K562 (cell line): Measurements from ENCODE around the gene ILDR1.

Source experiments
- CGGBP1 ChIP-seq: fragments of 250-450 bp; sonication (Bioruptor Pico); IDR thresholded peaks from 2 replicates; pipeline ENCODE4 v1.9.0; 2021; ENCODE audit warnings: mild to moderate bottlenecking
- E2F8 ChIP-seq: fragments of 450-650 bp; IDR thresholded peaks from 2 replicates; pipeline ENCODE4 v1.7.1; 2018; ENCODE audit warnings: mild to moderate bottlenecking, low read depth; ENCODE audit not compliant: partially characterized antibody
- ELF4 ChIP-seq: fragments of 450-650 bp; formaldehyde crosslinking; IDR thresholded peaks from 2 replicates; pipeline ENCODE4 v1.4.0; 2022; ENCODE audit warnings: missing genetic modification characterization
- HNRNPL ChIP-seq: fragments of 200-400 bp; formaldehyde crosslinking; IDR thresholded peaks from 2 replicates; pipeline ENCODE4 v1.6.1; 2017; ENCODE audit warnings: low read depth, mild to moderate bottlenecking, low read length
- MXI1 ChIP-seq: IDR thresholded peaks from 2 replicates; pipeline ENCODE4 v1.6.1; 2011; ENCODE audit warnings: low read depth, mild to moderate bottlenecking, improper control_type of control experiment, low read length
- NR2C2 ChIP-seq, 2 experiments: fragments of 200-800 bp in 1 of 2; sonication (Bioruptor generic) in 1 of 2; sonication (generic) in 1 of 2; formaldehyde crosslinking in 1 of 2; IDR thresholded peaks; 2 replicates each; pipeline versions ENCODE4 v1.6.1 to v1.8.0; 2016 to 2022; ENCODE audit warnings: mild to moderate bottlenecking in 1 of 2, missing compliant biosample characterization in 1 of 2, missing genetic modification characterization in 1 of 2, missing genetic modification reagents in 1 of 2
- RBM22 ChIP-seq: fragments of 200-400 bp; formaldehyde crosslinking; IDR thresholded peaks from 2 replicates; pipeline ENCODE4 v1.6.1; 2018; ENCODE audit warnings: low read length, low read depth; ENCODE audit not compliant: poor library complexity, severe bottlenecking
- YY1 ChIP-seq, 3 experiments: IDR thresholded peaks; 2 replicates each; pipeline ENCODE4 v1.6.1; 2011; ENCODE audit warnings: low read length in 2 of 3, mild to moderate bottlenecking in 2 of 3, moderate library complexity in 2 of 3, borderline replicate concordance in 1 of 3, control low read depth in 1 of 3, low read depth in 1 of 3; ENCODE audit not compliant: insufficient read depth in 3 of 3, insufficient replicate concordance in 2 of 3, control insufficient read depth in 1 of 3, insufficient read length in 1 of 3; ENCODE audit errors: extremely low read depth in 1 of 3
- ZNF280B ChIP-seq: fragments of 250-450 bp; sonication (Bioruptor Pico); IDR thresholded peaks from 2 replicates; pipeline ENCODE4 v1.5.1; 2021; ENCODE audit warnings: mild to moderate bottlenecking
- ZNF655 ChIP-seq: fragments of 250-450 bp; sonication (Bioruptor Pico); IDR thresholded peaks from 2 replicates; pipeline ENCODE4 v1.5.0; 2021

GRCh38 chr3:122066331-122067213, 44.5 kb upstream of the ILDR1 start:
- no peak for TF ChIP-seq E2F8
- no peak for TF ChIP-seq ZNF655 (CRISPR knock-in tag)
- no peak for TF ChIP-seq ZNF280B (CRISPR knock-in tag)
- no peak for TF ChIP-seq CGGBP1 (CRISPR knock-in tag)
- TF ChIP-seq YY1 (IDR thresholded peaks at IDR 0.05; ENCODE audit: borderline replicate concordance in 1 of 3, control insufficient read depth in 1 of 3, extremely low read depth in 1 of 3, insufficient read depth in 3 of 3, insufficient read length in 1 of 3, insufficient replicate concordance in 2 of 3, low read depth in 1 of 3, low read length in 2 of 3): no peak
- no peak for TF ChIP-seq HNRNPL
- TF ChIP-seq MXI1: no peak
- no peak for TF ChIP-seq NR2C2 (CRISPR knock-in tag; IDR thresholded peaks at IDR 0.05)
- TF ChIP-seq NR2C2 (tag; IDR thresholded peaks at IDR 0.05): no peak
- no peak for TF ChIP-seq ELF4
- no peak for TF ChIP-seq RBM22
